GM18870 (cell line): ENCODE measurements around the gene ANTKMT.

Experiments
- ATAC-seq: cut with Tn5 transposase; IDR thresholded peaks from one replicate; pipeline ENCODE4 v1.9.1; 2021; ENCODE audit warnings: moderate library complexity; ENCODE audit not compliant: unreplicated experiment

Gene ANTKMT

GRCh38 chr16:720990-721764 is at the start of gene ANTKMT:
Gene ANTKMT (plus strand): TSS chr16:721146. CDS start chr16:721275, 129 bp downstream.
- peak; percentile 49 for ATAC-seq

- ATAC-seq = no peak
Measured at GRCh38 chr16:671353-672131, 49.4 kb upstream of the ANTKMT start.

DNA sequence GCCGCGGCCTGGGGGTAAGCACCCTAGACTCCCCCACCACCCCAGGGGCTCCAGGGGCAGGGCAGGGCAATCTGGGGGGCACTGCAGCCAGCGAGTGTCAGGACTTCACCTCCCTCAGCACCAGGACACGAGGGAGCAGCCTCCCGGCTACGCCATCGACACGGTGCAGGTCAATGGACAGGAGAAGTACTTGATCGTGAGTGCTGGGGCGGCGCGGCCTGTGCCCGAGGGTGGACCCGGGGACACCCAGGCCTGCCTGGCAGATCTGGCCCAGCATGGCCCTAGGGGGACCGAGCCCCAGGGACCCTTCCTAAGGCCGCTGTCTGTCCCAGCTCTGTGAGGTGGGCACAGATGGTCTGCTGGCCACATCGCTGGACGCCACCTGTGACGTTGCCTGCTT is 48.6 kb upstream of the ANTKMT start:
- no peak for ATAC-seq

- no peak for ATAC-seq
Measured at GRCh38 chr16:672851-673250, 48.1 kb upstream of the ANTKMT start.

DNA sequence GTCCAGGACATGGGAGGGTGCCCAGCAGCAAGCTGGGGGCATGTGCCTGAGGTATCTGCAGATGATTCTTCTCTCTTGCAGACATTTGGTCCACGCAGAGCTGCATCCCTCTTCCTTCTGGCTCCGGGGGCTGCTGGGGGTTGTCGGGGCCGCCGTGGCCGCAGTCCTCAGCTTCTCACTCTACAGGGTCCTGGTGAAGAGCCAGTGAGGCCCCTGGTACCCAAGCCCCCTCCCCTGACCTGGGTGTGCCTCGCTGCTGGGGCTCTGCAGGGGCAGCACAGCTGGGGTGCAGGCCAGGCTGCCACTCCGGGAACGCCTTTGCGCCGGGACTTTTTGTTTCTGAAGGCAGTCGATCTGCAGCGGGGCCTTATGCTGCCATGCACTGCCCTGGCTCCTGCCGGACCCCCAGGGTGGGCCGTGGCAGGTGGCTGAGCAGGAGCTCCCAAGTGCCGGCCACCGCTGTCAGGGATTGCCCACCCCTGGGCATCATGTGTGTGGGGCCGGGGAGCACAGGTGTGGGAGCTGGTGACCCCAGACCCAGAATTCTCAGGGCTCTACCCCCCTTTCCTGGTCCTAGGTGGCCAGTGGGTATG is 47.5 kb upstream of the ANTKMT start:
- no peak for ATAC-seq

DNA sequence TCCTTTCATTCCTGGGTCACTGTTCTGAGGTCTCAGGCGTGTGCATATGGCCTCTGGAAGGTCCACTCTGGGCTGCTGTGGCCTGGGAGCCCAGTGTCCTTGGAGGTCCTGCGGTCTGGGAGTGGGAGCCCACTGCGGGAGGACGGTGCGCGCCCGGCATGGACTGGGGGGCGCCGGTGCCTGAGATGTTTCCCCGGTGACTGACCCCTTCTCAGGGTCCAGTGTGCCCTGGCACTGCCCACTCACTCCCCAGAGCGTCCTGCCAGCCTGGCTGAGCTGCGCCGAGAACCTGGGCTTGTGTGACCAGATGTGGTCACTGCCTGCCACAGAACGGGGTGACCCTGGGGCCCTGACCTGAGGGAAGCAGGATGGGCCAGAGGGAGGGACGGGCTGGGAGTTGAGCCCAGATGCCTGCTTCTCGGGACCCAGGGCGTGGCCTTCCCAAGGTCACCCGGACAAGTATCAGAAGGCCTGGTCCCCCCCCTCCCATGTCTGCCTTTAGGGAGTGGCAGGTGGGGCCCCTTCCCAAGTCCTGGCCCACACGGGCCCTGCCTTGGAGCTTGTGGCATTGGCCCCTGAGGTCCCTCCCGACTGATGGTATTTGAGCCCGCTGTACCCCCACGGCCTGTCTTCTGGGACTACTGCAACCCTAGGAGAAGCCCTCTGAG is 46.6 kb upstream of the ANTKMT start:
- ATAC-seq = no peak

DNA sequence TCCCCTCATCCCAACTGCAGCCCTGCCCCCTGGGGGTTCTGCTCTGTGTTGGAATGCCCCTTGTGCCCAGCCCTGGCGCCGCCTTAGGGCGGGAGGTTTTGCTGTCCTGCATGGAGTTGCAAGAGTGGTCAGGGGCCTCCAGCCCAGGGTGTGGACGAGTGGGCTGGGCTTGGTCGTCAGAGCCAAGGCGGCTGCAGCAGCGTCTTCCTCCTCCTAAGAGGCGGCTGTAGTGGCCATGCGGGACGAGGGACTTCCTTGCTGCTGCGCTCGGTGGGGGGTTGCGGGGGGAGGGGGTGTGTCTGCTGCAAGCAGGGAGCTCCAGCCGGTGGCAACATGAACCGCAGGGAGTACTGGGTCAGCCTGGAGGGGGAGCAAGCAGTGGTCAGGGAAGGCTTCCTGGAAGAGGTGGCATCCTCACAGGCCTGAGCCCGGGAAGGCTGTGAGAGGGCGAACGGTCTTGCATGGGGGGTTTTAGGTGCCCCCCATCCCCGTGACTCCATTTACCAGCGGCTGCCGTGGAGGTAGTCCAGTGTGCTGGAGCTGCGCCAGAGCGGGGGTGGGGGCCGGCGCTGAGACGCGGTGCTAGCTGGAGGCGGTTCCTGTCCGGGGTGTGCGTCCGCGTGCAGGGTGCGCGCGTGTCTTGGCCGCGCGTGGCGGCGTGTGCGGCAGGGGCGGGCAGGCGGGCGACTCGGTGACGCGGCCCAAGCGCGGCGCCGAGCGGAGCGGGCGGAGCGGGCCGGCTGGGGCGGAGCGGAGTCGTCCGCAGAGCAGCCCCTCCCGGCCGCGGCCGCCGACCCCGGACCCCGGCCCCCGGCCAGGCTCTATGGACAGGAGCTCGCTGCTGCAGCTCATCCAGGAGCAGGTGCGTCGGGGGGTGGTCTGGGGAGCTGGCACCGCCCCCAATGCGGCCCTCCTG is 45.7 kb upstream of the ANTKMT start, which contains the start of gene RHBDL1:
Gene RHBDL1 (plus strand): TSS at position 704 of the 916 bp plus-strand sequence. CDS start 120 bp downstream, at position 824.
- no peak for ATAC-seq

GRCh38 chr16:675884-676564 is 44.9 kb upstream of the ANTKMT start:
- no peak for ATAC-seq

- ATAC-seq = no peak
Measured at GRCh38 chr16:676565-676902, 44.4 kb upstream of the ANTKMT start.

GRCh38 chr16:676913-677312 is 44.0 kb upstream of the ANTKMT start:
- ATAC-seq = no peak

GRCh38 chr16:677316-678190 is 43.4 kb upstream of the ANTKMT start:
- ATAC-seq = no peak

- no peak for ATAC-seq
Measured at GRCh38 chr16:678209-678857, 42.6 kb upstream of the ANTKMT start.

GRCh38 chr16:678858-679813 is 41.8 kb upstream of the ANTKMT start:
- ATAC-seq = no peak

DNA sequence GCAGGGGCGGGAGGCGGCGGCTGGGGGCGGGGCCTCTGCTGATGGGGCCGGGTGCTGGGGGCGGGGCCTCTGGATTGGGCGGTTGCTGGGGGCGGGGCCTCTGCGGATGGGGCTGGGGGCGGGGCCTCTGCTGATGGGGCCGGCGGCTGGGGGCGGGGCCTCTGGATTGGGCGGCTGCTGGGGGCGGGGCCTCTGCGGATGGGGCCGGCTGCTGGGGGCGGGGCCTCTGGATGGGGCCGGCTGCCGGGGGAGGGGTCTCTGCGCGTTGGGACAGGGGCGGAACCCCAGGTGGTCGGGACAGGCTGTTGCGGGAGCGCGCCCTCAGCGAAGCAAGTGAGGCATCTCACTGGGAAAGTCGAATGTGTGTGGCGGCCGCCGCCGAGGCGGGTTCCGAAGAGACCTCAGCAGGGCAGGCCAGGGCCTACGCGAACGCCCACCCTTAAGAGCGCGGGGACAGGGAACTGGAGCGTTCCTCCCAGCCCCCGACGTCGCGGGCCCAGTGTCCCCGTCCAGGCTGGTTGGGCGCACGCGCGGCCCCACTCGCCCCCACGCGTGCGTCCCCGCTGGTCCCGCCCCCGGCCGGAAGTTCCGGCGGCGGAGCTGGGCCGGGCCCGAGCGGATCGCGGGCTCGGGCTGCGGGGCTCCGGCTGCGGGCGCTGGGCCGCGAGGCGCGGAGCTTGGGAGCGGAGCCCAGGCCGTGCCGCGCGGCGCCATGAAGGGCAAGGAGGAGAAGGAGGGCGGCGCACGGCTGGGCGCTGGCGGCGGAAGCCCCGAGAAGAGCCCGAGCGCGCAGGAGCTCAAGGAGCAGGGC is 40.9 kb upstream of the ANTKMT start, which contains the start of gene STUB1:
Gene STUB1 (plus strand): TSS at position 597 of the 811 bp plus-strand sequence. CDS start 116 bp downstream, at position 713.
- no peak for ATAC-seq

- no peak for ATAC-seq
Measured at GRCh38 chr16:680625-680945, 40.4 kb upstream of the ANTKMT start.
